ENCODE data around the gene RRP12.
"Not testable (repeated sequence)": the region's sequence is repeated elsewhere in the genome, so short reads cannot be mapped to it uniquely, and the experiment has no call there.

RRP12 gene, protein sequence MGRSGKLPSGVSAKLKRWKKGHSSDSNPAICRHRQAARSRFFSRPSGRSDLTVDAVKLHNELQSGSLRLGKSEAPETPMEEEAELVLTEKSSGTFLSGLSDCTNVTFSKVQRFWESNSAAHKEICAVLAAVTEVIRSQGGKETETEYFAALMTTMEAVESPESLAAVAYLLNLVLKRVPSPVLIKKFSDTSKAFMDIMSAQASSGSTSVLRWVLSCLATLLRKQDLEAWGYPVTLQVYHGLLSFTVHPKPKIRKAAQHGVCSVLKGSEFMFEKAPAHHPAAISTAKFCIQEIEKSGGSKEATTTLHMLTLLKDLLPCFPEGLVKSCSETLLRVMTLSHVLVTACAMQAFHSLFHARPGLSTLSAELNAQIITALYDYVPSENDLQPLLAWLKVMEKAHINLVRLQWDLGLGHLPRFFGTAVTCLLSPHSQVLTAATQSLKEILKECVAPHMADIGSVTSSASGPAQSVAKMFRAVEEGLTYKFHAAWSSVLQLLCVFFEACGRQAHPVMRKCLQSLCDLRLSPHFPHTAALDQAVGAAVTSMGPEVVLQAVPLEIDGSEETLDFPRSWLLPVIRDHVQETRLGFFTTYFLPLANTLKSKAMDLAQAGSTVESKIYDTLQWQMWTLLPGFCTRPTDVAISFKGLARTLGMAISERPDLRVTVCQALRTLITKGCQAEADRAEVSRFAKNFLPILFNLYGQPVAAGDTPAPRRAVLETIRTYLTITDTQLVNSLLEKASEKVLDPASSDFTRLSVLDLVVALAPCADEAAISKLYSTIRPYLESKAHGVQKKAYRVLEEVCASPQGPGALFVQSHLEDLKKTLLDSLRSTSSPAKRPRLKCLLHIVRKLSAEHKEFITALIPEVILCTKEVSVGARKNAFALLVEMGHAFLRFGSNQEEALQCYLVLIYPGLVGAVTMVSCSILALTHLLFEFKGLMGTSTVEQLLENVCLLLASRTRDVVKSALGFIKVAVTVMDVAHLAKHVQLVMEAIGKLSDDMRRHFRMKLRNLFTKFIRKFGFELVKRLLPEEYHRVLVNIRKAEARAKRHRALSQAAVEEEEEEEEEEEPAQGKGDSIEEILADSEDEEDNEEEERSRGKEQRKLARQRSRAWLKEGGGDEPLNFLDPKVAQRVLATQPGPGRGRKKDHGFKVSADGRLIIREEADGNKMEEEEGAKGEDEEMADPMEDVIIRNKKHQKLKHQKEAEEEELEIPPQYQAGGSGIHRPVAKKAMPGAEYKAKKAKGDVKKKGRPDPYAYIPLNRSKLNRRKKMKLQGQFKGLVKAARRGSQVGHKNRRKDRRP (N-terminal part only)

DNA sequence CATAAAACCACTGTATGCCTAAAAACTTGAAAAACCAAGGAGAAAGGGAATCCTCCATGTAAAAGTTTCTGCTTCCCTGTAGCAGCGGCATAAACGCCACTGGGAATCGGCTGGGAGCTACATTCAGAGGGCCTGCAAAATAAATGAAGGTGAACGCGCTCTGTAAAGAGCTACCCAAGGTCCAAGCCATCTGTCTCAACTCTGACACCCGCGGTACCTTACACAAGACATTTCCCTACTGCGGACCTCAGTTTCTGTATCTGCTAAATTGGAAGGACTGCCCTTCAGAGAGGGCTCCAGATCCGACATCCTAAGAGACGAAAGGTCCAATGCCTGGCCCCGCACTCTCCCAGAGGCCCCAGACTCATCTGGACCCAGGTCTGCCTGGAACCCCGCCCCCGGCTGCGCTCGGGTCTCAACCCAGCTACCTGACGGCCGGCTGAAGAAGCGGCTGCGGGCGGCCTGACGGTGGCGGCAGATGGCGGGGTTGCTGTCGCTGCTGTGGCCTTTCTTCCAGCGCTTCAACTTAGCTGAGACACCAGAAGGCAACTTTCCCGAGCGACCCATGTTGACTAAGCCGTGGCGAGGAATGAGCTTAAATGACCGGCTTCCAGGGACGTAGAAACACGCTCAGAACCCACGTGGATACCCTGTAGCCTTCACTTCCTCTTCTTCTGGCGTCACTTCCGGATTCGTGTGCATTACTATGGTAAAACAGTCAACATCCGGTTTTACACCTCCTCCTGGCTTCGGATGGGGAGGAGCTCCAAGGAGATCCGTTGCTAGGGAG lies at the start of gene RRP12:
RRP12 (minus strand) TSS at position 676 of the 790 bp plus-strand sequence; CDS start at position 567, 109 bp downstream.
- peak; percentile 99 for DNase-seq (ENCODE audit: low spot score)

DNA sequence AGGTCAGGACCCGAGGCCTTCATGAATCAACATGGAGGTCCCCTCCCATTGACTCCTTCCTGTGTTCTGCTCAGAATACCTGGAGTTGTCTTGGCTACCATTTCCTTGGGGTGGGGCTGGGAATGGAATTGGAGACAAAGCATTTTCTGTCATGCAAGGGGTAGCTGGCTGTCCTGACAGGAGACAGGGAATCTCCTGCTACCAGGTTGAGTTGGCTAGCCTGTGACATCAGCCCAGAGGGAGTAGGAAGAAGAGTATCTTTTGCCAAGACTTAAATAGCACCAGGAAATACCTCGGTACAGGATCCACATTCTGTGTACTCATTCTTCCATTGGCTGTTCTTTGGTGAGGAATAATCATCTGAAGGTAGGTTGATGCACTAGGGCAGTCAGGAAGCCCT lies 49.7 kb upstream of the RRP12 start:
- no peak for DNase-seq (ENCODE audit: low spot score)

DNA sequence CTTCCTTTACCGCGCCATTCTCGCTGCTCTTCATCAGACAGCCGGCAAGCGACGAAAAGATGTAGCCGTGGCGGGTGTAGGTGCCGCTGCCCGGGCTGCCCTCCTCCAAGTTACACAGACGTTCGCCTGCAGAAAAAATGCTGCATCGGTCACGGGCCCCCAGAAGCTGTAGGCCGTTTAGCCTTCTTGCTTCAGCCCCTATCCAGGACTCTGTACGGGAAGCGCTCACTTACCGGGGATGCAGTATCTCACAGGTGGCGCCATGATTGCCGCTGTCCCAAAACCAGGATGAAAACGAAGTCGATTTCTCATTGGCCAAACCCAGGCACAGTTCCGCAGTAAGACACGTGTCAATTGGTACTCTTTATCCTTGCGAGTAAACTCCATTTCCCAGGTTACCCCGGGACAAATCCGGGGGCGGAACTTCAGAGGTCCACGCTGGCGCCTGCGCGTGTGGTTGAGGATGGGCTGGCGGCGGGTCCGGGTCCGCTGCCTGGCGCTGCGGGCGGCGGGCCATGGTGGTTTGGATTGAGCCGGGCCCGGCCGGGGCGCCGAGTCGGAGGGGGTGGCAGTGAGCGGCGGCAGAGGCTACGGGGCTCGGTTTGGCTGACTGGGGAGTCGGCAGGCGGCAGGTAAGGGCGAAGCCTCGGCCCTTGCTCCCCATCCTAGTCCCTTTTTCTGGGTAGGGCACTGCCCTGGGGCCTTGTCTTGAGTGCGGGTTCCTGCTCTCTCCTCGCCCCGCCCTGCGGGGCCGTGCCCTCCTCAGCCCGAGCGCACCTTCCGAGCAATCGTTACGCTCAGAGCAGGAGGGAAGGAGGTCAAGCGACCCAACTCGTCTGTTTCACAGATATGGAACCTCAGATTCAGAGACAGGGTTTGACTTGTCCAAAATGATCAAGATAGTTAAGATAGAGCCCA lies 44.8 kb upstream of the RRP12 start, which contains the start of the genes EXOSC1 and ZDHHC16:
EXOSC1 (minus strand) TSS at position 285 of the 918 bp plus-strand sequence; CDS start at position 264, 21 bp downstream.
ZDHHC16 (plus strand) TSS at position 454 of the 918 bp plus-strand sequence. CDS start 5,501 bp downstream, outside the sequence.
- DNase-seq (ENCODE audit: low spot score) = peak; percentile 99

DNA sequence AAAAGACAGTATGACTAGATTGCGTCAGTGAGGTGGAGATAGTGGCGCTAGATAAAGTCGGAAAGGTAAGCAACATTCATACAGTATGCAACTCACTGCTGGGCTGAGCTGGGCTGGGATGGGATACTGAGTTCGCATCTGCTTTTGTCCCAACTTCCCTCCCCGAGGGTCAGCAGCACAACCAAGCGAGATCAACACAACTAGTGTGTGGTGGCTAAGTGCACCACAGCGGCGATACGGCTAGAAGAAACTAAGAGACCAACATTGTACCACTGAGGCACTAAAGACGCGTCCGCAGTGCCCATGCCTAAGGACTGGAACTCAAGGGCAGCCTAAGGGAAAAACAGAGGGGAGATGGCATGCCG lies 44.2 kb upstream of the RRP12 start:
- DNase-seq (ENCODE audit: low spot score) = no peak

DNA sequence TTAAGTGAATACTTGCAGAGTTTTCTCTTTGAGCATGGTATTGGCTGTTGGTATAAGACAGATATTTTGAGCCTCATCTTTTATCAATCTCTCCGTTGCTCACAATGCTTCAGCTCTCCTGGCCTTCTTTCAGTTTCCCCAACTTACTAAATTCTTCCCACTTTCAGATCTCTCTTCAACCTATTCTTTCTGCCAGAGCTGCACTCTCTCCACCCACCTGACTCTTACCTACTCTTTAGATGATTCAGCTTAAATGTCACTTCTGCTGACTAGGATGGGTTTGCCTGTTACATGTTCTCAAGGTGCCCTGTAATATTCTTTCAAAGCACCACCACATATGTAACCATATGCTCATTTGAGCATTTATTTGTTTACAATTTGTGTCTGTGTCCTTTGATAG lies 43.1 kb upstream of the RRP12 start:
- no peak for DNase-seq (ENCODE audit: low spot score)

DNA sequence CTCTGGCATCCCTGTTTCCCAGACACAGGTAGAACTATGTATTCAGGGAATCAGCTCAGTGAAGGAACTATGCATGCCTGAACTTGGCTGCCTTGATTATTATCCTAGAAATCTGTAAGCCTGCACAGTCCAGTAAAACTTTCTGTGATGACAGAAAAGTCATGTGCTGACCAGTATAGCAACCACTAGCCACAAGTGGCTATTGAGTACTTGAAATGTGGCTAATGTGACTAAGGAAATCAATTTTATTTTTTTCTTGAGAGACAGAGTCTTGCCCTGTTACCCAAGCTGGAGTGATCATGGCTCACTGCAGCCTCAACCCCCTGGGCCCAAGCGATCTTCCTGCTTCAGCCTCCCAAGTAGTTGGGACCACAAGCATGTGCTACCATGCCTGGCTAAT lies 41.1 kb upstream of the RRP12 start:
- DNase-seq (ENCODE audit: low spot score) = no peak

DNA sequence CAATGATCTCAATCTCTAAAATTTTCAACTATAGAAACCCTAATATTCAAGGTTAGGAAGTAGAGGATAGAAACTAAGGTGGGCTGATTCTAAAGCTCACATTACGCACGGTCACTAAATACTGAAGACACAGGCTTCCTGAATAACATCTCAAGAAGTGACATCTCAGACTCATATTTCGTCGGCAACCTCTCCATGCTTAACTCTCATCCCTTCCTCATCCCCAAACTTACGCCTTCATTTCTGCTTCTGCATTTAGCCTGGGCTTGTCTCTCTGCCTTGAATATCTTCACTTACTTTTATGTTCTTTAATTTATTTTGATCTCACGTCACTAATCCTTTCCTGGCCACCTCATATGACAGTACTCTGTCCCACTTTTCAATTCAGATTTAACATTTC lies 34.1 kb upstream of the RRP12 start:
- no peak for DNase-seq (ENCODE audit: low spot score)

DNA sequence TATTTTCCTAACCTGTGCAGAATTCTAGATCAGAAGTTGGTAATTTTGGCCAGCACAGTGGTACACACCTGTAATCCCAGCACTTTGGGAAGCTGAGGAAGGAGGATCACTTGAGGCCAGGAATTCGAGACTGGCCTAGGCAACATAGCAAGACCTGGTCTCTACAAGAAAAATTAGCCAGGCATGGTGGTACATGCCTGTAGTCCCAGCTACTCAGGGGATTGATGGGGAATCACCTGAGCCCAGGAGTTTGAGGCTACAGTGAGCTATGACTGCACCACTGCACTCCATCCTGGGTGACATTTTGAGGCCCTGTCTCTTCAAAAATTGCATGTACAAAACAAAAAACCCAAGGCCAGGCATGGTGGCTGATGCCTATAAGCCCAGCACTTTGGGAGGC lies 33.4 kb upstream of the RRP12 start:
- no peak for DNase-seq (ENCODE audit: low spot score)

DNA sequence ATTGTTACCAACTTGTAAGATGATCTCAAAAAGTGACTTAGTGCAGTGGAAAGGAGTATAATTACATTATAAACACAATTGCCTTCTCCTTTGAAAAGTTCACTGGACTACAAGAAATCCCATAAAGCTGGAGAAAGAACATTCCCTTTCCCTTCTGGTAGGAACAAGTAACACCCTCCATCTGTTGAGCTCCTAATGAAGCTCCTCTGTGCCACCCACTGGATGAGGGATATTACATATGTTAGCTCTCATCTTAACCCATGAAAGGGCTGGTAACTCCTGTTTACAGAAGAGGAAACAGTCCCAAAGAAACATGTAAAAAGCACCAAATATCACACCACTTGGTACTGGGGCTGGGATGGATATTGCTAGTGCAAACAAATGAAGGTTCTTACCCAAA lies 32.9 kb upstream of the RRP12 start:
- no peak for DNase-seq (ENCODE audit: low spot score)

DNA sequence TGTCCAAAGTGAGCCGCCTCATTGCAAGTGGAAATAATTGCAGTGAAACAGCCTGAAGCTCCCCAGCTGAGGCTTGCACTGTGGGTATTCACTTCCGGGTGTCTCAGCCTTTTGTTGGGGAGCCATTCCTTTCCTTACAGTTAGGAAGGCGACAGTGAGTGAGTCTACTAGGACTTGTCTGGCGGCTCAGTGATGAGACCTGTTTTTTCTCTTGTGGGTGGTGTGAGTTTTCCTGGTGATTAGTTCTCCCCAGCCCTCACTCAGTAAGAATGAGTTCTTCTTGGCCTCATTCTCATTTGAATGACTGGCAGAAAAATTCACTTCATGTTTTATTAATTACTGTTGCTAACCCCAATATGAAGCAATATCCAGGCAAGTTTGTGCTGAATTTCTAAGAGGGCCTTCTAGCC lies 27.4 kb upstream of the RRP12 start:
- no peak for DNase-seq (ENCODE audit: low spot score)

DNA sequence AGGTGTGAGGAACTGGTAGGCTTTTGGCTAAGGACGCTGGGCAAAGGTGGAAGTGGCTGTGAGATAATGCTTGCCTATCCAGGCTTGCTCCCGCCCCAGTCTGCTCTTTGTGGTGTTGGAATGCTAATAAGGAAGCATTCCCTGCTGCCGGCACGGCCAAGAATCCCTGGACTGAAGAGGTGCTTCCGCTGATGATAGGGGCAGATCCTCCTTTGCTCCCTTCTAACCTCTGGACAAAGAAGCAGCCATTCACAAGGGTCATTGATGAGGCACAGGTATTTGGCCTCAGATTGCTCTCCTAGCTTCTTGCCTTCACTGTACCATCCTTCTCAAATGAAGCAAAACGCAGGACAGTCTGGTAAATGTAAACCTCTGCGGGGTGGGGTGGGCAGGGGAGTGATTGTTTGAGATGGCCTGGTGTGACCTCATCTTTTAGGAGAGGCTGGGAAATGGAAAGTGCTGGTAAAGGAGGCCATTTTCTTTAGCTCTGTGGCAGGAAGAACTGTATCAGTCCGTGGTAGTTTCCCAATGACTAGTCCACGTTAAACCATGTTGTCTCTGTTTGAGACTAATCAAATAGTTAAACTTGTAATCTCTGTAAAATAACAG lies 26.5 kb upstream of the RRP12 start:
- peak; percentile 45 for DNase-seq (ENCODE audit: low spot score)

DNA sequence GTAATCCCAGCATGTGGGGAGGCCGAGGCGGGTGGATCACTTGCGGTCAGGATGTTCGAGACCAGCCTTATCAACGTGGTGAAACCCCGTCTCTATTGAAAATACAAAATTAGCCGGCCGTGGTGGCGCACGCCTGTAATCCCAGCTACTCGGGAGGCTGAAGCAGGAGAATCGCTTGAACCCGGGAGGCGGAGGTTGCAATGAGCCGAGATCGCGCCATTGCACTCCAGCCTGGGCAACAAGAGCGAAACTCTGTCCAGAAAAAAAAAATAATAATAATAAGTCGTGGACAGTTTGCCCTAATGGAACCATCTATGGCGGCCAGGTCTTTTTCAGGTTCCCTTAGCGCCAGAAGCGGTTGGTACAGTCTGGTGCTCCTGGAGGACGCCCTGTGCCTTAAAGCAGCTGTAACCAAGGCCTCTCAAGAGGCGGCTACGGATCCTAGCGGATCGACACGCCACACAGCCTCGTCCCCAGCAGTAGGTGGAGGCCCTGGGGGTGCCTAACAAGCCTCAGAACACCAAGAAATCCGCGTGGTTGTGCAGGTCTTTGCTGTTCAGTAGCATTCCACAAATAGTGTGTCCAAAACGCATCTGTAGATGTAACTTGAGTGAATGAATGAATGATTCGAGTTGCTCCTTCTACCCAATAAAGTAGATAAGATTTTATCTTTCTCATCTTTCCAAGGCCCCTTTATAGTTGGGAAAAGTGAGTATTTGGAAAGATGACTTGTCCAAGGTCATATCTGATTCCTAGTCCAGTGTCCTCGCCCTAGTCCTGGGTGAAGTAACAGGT lies 25.8 kb upstream of the RRP12 start:
- no peak for DNase-seq (ENCODE audit: low spot score)

DNA sequence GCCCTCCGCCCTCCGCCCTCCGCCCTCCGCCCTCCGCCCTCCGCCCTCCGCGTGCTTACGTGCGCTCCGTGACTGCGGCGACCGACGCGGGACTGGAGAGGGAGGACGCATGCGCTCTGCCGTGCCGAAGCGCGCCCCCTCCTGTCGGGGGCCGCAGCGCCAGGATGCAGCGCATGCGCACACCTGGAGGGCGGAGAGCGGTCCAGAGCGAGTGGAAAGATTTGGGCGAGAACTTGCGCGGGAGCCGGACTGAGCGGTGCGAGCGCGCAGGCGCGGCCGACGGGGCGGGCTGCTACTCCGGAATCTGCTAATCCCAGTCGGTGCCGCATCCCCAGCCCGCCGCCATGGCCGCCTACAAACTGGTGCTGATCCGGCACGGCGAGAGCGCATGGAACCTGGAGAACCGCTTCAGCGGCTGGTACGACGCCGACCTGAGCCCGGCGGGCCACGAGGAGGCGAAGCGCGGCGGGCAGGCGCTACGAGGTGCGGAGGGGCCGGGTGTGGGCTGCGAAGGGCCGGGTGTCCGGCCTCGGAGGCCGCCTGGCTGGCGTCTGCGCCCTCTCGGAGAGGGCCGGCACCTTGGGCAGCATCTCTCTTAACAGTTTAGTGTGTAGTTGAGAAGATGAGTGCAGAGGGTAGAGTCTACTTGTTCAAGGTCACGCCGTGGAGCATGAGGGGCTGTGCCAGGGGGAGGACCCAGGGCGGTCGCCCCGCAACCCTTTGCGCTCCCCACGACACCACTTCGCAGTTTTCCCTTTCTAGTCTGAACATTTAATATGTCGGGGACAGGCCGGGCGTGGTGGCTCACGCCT lies 25.0 kb upstream of the RRP12 start, which contains the start of gene PGAM1:
PGAM1 (plus strand) TSS at position 228 of the 812 bp plus-strand sequence; CDS start at position 345, 117 bp downstream.
- peak; percentile 99 for DNase-seq (ENCODE audit: low spot score)

DNA sequence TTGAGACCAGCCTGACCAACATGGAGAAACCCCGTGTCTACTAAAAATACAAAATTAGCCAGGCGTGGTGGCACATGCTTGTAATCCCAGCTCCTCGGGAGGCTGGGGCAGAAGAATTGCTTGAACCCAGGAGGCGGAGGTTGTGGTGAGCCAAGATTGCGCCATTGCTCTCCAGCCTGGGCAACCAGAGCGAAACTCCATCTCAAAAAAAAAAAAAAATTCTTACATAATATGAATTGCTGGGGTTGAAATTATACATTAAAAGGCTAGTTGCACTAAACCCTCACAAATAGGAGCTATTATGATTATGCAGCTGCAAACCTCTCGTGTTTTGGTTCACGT lies 22.6 kb upstream of the RRP12 start:
- DNase-seq (ENCODE audit: low spot score) = not testable (repeated sequence)

DNA sequence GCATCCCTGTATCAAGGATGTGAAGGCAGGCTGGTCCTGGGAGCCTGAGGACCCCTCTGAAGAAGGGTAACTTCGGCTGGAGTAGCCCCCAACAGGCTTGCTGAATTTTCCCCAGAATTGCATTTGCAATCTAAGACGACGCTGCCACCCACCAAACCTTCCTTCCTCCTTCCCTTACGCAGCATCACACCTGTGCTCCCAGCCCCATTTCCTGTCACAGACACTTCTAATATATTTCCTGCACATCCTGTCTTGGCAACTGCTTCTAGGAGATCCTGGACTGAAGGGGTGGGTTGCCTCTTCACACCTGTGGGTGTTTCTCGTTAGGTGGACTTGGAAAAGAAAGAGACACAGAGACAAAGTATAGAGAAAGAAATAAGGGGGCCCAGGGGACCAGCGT lies 15.4 kb upstream of the RRP12 start:
- DNase-seq (ENCODE audit: low spot score) = no peak

DNA sequence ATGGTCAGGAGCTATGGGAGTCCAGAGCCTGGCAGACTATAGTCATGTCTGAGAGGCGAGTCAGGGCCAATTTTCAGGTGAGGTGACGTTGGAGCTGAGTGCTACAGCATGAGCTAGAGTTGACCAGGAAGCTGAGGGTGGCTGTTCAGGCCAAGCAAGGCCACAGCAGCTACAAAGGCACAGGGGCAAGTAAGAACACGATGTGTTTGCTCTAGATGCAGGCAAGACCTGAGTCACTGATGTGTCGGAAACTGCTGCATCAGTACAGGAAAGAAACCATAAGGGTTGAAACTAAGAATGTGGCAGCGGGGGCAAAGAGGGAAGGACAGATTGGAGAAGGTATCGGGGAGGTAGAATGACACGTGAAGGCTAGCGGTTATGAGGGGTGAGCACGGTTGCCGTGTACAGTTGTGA lies 11.8 kb upstream of the RRP12 start:
- DNase-seq (ENCODE audit: low spot score) = no peak

DNA sequence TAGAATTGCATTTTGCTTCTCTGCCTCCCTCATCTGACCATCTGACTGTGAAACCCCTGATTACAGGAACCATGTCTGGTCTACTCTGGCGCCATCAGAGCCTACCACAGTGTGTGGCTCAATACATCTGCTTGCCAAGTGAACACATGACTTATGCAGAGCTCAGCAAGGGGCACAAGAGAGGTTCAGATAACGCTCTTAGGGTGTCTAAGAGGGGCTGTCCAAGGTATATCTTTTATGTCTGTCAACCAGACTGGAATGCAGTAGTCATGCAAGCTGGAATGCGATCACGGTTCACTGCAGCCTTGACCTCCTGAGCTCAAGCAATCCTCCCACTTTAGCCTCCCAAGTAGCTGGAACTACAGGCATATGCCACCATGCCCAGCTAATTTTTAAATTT lies 10.3 kb upstream of the RRP12 start:
- DNase-seq (ENCODE audit: low spot score) = no peak

DNA sequence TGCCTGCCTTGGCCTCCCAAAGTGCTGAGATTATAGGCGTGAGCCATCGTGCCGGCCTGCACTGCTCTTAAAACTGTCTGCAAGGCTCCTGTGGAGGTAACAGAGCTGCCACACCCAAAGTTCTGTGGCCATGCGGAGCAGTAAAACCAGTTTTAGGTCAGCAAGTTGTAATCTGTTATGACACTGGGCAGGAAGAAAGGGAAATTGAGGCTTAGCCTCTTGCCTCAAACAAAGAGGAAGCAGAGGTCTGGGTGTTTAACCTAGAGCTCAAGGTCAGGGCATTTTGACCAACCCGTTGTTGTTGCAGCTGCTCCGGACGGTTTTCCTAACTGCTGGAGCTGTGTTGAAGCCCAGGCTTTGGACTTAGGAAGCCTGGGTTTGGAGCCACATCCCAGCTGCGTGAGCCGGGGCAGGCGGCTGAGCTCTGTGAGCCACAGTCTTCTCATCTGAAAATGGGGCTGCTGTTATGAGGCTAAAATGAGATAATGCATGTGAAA lies 7.4 kb upstream of the RRP12 start:
- DNase-seq (ENCODE audit: low spot score) = no peak

Data from iPS-NIHi11 (cell line).